ENCODE data around the gene PITPNM1. TPM values are rescaled to one million over a fixed set of nuclear protein-coding genes. Genes with fewer than 3 reads are reported as not detected.
A peak's percentile ranks its signal among the peaks of the same experiment; 100 is the strongest.

Gene PITPNM1
- total RNA-seq, 1 donor from 2014 or later, result 19.2 TPM

GRCh38 chr11:67504005-67504949, 886 bp downstream of the PITPNM1 start:
- DNase-seq (ENCODE audit: low spot score) (no peak), ATAC-seq (no peak)

GRCh38 chr11:67503119-67504004, 1.8 kb downstream of the PITPNM1 start:
- ATAC-seq (no peak), DNase-seq (ENCODE audit: low spot score) (no peak)

- ATAC-seq, result no peak
- DNase-seq (ENCODE audit: low spot score), result no peak
Observed at GRCh38 chr11:67502328-67502979, 2.7 kb downstream of the PITPNM1 start.

GRCh38 chr11:67501854-67502253, 3.3 kb downstream of the PITPNM1 start:
- ATAC-seq, result no peak
- DNase-seq (ENCODE audit: low spot score), result no peak

DNA sequence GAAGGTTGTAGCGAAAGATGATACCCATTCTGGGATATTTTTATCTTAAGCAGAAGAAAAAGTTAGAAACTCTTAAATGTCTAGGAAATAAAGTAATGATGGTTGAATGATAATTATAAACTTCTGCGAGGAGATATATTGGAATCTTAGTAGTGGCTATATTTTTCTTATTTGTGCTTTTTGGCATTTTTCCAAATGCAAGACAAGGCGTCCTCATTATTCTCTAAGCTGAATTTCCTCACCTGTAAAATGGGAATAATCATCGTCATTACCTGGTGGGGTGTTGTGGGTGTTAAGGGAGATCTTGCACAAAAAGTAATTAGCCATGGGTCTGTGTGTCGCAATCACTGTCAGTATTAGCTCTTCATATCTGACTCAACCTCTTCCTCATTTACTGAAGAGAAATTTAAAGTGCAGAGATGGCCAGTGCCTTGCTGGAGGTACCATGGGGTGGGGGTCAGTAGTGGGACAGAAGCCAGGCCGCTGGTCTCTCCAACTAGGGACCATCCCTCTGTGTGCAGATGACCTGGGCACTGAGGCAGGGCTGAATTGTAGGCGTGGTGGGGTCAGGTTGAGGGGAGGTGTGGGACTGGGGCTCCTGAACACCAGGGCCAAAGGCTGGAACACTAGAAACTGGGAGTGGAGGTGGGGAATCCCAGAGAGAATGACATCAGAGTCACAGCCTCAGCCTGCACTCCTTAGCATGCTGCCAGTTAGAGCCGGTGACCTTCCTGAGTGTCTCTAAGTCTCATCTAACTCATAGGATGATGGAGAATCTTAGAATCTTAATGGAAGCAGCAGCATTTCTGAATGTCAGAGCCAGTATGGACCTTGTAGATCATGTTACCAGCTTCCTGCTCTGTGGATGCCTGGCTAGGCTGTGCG, 4.1 kb downstream of the PITPNM1 start:
- ATAC-seq (no peak), DNase-seq (ENCODE audit: low spot score) (no peak)

GRCh38 chr11:67500484-67500821, 4.7 kb downstream of the PITPNM1 start:
- DNase-seq (ENCODE audit: low spot score) (no peak), ATAC-seq (no peak)

DNA sequence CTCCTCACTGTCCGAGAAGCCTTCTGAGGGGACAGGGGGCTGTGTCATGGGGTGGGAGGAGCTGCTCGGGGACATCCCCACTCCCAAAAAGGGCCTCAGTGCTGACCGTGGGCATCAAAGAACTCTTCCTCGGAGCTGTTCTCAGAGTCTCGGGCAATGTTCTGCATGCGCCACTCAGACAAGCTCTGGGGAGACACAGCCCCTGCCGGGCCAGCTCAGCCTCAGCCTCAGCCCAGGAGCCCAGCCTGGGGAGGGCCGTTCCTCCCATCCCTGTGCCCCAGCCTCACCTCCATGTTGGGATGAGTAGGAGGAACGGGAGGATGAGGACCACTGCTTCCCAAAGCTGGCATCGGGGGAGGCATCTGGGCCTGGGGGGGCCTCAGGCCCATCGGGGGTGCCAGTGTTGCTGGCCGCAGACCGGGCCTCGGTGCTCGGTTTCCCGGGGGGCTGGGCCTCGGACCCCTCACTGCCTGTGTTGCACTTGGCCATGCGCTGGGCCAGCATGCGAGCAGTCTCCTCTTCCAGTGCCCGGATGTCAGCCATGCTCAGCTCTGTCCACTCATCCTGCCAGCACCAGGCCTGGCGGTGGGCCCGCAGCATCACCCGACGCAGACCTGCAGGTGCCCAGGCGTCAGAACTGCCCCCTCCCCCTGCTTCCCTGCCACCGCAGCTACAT, 5.2 kb downstream of the PITPNM1 start:
- DNase-seq (ENCODE audit: low spot score) (no peak), ATAC-seq (no peak)

DNA sequence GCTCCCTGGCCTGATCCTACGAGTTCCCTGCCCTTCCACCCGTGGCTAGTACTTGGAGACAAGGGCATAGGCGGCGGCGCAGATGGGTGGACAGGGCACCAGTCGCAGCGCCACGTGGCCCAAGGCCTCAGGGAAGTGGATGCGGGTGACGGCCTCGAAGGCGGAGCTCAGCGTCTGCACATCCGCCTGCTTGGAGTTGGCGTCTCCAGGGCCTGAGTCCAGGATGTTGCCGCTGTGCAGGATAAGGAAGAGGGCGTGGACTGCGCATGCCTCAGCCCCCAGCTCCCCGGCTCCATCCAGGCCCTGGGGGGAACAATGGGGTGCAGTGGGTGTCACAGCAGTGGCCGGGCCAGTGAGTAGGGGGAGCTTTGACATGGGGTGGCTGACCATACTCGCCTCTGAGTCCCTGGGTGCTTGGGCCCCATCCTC, 6.6 kb downstream of the PITPNM1 start:
- DNase-seq (ENCODE audit: low spot score) (no peak), ATAC-seq (peak; percentile 38)

DNA sequence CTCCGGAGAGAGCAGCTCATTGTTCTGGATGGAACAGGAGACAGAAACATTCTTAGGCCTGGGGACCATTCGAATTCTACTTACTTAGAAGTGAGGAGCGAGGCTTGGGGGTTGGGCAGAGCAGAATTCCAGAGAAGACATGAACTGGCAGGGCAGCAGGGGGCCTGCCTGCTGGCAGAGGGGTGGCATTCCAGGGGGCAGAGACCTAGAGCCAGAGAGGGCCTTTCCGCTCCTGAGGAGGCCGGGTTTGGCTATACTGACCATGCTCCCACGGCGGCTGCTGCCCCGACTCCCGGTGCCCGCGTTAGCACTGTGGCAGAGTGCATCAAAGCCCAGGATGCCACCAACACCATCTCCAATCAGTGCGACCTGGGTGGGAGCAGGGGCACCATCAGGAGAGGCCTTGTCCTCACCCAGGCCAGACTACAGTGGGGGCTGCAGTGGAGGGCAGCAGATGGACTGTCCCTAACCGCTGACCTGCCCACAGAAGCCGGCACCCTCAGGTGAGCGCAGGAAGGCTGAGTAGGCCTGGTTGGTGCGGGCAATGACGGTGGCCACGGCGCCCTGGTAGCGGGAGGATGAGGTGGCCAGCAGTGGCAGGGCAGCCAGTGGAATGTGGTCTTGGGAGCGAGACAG, 7.4 kb downstream of the PITPNM1 start:
- ATAC-seq, result no peak
- no peak for DNase-seq (ENCODE audit: low spot score)

DNA sequence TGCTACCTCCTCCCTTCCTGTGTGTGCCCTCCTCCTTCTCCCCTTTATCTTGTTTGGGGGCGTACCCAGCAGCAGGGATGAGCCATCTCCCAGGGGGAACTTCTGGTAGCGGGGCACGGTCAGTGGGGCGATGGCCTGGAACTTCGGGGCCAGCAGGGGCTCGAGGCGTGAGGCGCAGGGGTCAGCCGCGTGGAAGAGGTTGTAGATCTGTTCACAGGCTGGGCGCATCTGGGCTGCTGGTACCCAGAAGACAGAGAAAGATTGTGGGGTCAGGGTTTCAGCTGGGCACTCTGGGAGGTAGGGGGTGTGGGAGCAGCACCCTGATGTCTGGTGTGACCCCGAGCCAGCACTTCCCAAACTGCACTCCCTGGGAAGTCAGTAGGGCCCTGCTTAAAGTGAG, 9.1 kb downstream of the PITPNM1 start:
- ATAC-seq (no peak), DNase-seq (ENCODE audit: low spot score) (no peak)

GRCh38 chr11:67495234-67496005, 9.7 kb downstream of the PITPNM1 start:
- ATAC-seq (no peak), DNase-seq (ENCODE audit: low spot score) (no peak)

DNA sequence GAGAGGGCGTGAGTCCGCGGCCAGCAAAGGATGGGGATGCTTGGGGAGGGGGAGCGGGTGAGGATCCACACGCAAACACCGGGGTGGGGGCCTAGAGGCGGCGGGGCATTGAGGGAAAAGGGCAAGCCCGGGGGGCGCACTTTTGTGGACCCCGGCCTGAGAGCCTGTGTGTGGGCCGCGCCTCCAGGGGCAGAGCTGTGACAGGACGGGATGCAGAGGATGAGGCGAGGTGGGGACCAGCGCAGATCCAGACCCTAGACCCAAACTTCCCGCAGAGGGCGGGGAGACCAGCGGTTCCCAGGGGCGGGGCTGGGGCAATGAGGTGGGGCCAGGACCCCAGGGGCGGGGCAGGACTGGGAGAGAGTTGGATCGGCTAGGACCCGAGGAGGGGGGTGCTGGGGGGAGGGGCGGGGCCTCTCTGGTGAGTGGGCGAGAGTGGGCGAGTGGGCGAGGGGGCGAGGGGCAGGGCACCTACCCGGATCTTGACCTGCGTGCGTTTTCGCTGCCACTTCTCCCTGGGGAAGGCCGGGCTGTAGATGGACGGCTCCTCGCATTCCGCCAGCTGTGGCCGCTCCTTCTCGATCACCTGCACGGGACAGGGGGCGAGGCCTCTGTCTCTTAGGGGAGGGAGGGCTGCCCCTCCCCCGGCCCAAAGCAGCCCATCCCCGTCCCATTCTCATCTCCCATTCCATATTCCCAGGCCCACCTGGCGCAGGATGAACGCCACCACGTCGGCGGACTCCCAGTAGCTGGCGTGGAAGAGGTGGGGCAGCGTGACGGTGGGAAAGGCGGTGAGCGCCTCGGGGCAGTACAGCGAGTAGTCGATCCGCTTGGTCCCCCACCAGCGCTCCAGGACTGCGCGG, 10.6 kb downstream of the PITPNM1 start:
- no peak for DNase-seq (ENCODE audit: low spot score)
- no peak for ATAC-seq

DNA sequence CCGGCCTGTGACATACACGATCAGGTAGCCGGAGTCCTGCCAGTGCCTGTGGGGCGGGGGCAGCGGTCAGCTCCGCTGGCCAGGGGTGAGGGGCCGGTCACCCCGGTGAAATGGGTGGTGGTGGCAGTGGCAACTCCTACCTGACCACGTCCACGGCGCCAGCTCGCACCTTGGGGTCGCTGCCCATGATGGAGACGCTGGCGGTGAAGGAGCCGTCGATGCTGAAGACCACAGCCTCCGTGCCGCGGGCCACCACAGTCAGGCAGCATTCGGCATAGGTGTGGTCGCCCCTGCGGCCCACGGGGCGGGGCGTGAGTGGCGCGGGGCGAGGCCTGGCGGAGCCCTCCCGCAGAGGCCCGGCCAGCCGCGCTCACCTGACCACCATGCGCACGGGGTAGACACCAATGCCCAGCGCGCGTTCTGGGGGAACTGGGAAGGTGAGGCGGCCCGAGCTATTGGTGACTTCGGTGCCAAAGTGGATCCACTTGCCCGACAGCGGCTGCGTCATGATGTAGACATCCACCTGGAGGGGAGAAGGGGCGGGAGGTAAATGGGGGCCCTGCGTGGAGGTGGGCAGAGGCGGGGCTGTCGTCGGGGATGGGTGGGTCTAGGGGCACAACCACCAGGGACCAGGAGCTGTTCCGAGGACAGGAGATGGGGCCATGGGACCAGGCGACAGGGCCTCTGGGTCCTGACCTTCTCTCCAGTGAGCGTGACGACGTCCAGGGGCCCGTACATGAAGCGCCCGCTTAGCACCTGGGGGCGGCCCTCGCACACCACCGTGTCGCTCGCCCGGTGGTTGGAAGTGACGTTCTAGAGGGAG, 11.4 kb downstream of the PITPNM1 start:
- no peak for ATAC-seq
- DNase-seq (ENCODE audit: low spot score), result no peak

DNA sequence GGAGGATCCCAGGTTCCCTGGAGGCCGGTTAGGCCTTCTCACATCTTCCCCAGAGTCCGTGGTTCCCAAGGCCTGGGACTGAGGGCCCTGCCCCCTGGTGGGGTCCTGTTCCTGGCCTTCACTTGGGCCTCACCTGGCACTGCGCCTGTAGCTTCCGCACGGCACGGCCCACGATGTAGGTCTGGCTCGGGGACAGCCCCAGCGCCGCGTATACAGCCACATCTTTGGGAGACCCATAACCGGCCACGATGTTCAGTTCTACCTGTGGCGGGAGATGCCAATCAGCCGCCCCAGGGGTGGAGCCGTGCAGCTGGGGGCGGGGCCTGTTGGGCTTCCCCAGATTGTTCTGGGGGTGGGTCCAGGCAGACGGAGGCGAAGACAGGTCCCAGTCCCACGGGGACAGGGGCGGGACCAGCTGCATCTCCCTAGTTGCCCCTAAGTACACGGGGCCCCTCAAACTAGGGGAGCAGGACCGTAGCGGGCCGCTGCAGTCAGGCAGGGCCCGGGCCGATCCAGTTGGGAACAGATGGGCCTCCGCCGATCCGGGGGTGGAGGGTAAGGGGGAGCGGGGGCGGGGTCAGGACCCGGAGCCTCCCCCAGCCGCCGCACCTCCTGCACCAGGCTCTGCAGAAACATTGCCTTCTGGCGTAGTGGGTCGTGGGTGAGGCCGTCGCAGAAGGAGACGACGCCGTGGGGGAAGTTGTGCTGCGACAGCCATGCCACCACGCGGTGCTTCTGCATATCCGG, 12.2 kb downstream of the PITPNM1 start:
- ATAC-seq (peak; percentile 4), DNase-seq (ENCODE audit: low spot score) (no peak)

DNA sequence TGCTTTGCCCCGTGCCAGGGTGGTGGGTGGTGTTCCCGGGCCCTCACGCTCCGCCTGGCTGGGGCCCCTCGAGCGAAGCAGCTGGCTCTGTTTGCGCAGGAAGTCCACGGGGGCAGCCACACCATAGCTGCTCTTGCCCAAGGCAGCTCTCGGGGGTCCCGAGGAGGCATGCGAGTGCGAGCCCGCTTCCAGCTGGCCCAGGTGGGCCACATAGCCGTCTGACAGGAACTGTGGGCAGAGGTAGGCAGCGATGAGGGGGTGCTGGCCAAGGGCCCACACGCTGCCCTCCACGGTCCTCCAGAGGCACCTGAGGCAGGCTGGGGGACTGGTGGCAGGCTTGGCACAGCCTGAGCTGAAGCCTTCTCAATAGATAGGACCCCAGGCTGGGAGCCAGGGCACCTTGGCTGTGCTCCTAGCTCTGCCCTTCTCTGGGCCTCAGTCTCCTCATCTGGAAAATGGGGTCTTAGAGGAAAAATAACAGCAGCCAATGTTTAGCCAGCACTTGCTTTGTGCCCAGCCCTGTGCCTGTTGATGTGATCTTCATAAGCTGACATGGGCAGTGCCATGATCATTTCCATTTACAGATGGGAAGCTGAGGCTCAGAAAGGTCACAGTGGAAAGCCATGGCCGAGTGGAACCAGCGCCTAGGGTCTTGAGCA, 13.0 kb downstream of the PITPNM1 start:
- ATAC-seq (no peak), DNase-seq (ENCODE audit: low spot score) (no peak)
